A673 (cell line): ENCODE results near the gene YTHDF1.

Experiments used
- EZH2 ChIP-seq: fragments of 200-600 bp; sonication (generic); IDR thresholded peaks from 2 replicates; pipeline ENCODE4 v1.6.1; 2017; ENCODE audit warnings: borderline replicate concordance, low read depth, mild to moderate bottlenecking, mixed read lengths, antibody characterized with exemption, low read length; ENCODE audit not compliant: poor library complexity, severe bottlenecking
- TF ChIP-seq, protein P1 (sequence below): fragments of 300-800, 200-600 bp; sonication (generic); conservative IDR thresholded peaks from 2 replicates; pipeline ENCODE4 v1.5.1; 2017; ENCODE audit warnings: low read depth, mild to moderate bottlenecking, antibody characterized with exemption, low read length, moderate library complexity, mixed read lengths

DNA sequence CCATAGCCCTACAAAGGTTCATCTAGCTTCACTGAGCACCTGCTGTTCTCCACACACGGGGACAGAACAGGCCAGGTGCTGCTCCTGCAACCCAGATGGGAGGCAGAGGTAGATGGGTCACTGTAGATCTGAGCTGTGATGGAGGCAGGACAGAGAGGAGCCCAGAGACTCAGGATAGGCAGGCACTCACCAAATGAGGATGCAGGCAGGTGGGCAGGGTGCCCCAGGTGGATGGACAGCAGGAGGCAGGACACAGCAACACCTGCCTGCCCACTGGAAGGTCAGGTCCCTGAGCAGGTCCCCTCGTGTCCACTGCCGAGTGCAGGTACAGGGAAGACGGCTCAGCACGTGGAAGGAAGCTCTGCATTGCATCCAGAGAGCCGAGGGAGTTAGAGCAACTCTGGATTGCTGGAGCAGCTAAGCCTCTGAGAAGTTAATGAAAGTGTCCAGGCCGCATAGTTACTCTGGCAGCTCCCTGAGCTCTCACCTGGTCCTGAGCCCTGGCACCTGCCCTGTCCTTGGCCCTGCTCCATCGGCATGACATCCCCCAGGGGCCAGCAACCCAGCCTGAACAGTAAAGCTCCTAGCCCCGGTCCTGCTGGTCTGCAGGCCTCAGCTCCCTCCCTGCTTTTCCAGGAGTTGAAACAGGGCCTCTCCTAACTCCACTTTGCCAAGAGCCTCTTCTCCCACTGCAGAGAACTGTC, 4.9 kb upstream of the YTHDF1 start:
- no peak for TF ChIP-seq EZH2
- TF ChIP-seq, protein P1, sequence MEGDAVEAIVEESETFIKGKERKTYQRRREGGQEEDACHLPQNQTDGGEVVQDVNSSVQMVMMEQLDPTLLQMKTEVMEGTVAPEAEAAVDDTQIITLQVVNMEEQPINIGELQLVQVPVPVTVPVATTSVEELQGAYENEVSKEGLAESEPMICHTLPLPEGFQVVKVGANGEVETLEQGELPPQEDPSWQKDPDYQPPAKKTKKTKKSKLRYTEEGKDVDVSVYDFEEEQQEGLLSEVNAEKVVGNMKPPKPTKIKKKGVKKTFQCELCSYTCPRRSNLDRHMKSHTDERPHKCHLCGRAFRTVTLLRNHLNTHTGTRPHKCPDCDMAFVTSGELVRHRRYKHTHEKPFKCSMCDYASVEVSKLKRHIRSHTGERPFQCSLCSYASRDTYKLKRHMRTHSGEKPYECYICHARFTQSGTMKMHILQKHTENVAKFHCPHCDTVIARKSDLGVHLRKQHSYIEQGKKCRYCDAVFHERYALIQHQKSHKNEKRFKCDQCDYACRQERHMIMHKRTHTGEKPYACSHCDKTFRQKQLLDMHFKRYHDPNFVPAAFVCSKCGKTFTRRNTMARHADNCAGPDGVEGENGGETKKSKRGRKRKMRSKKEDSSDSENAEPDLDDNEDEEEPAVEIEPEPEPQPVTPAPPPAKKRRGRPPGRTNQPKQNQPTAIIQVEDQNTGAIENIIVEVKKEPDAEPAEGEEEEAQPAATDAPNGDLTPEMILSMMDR = no peak
